ENCODE measurements around the gene ABCC12. TPM values are rescaled to one million over a fixed set of nuclear protein-coding genes. Genes with fewer than 3 reads are reported as not detected.

ABCC12 gene
- total and polyA plus RNA-seq, 10 of the 15 experiments (the other 5 are each of a cell fraction or from before 2014, with no cell fraction given) = 0.02 to 0.03 (median 0.03) TPM; not detected in 6

GRCh38 chr16:48176635-48177408 lies 21.0 kb upstream of the ABCC12 start:
- CTCF ChIA-PET = interaction anchor here (0.5 to 1.5 kb wide), 2 partner anchors 304 to 454 kb away, joined by 3 to 4 read pairs; no protein-coding TSS in a partner anchor
- Histone ChIP-seq H3K9ac (ENCODE audit: control insufficient read depth, insufficient read depth, low read length) (no peak overlapping the region), H3K4me3 (no peak overlapping the region), H3K4me1 (ENCODE audit: control insufficient read depth, insufficient read depth, low read length) (no peaks in the 10 kb centered on the region), H3K9me3 (replicated peaks; ENCODE audit: control insufficient read depth, insufficient read depth, low read length) (no peaks in the 10 kb centered on the region), H4K20me1 (ENCODE audit: control insufficient read depth, insufficient read depth) (no peaks in the 10 kb centered on the region), H3K27ac (ENCODE audit: control insufficient read depth, insufficient read depth) (no peak overlapping the region), H3K36me3 (ENCODE audit: control insufficient read depth in 2 of 2, insufficient read depth in 2 of 2, low read length in 1 of 2) (no peaks in the 10 kb centered on the region), H3K27me3 (replicated peaks in 1 of 2; ENCODE audit: control insufficient read depth in 2 of 2, insufficient read depth in 2 of 2, low read length in 1 of 2) (no peaks in the 10 kb centered on the region; a peak in 2 of 4 replicates), H3K79me2 (ENCODE audit: control insufficient read depth, insufficient read depth, low read length) (no peaks in the 10 kb centered on the region), H3K4me2 (ENCODE audit: control insufficient read depth, insufficient read depth) (no peak overlapping the region), H2AFZ (ENCODE audit: control insufficient read depth, low read depth, low read length) (no peak overlapping the region)
- ATAC-seq (no peak), DNase-seq (ENCODE audit: low read depth, low spot score) (no peak), FAIRE-seq (no peak)
- no peak for TF ChIP-seq CREM (IDR thresholded peaks at IDR 0.05; ENCODE audit: low read depth)
- TF ChIP-seq BRCA1 (IDR thresholded peaks at IDR 0.05; ENCODE audit: low read depth, low read length) = no peak
- no peak for TF ChIP-seq CEBPB (IDR thresholded peaks at IDR 0.05; ENCODE audit: borderline replicate concordance in 1 of 2, low read depth in 2 of 2, low read length in 2 of 2)
- no peak for TF ChIP-seq PBX3 (IDR thresholded peaks at IDR 0.05; ENCODE audit: insufficient replicate concordance, low read depth, low read length)
- TF ChIP-seq RAD21 (IDR thresholded peaks at IDR 0.05; ENCODE audit: insufficient read depth, low read depth, low read length) = no peak
- TF ChIP-seq USF1 (IDR thresholded peaks at IDR 0.05; ENCODE audit: borderline replicate concordance, extremely low read length, insufficient read depth, low read depth, low read length) = no peak
- in situ Hi-C loops (cut with MboI) = no loop called here
- SMC1A ChIA-PET (ENCODE audit: uncharacterized antibody, unreplicated experiment) = no interaction called here
- BruUV-seq (replicated peaks) = no TSS peak
- RAD21 ChIA-PET (ENCODE audit: unreplicated experiment) = no interaction called here
- POLR2A ChIA-PET = no interaction called here
- intact Hi-C loops (cut with micrococcal nuclease; ENCODE audit: unreplicated experiment) = no loop called here
- WGBS (ENCODE audit: insufficient coverage, insufficient replicate concordance, low lambda C conversion rate, missing lambda C conversion rate) = 59% methylated on average over 20 of the region's 20 CpGs

All from GM12878 (cell line).